Measurements from ENCODE around the gene DES.

The DES gene

DNA sequence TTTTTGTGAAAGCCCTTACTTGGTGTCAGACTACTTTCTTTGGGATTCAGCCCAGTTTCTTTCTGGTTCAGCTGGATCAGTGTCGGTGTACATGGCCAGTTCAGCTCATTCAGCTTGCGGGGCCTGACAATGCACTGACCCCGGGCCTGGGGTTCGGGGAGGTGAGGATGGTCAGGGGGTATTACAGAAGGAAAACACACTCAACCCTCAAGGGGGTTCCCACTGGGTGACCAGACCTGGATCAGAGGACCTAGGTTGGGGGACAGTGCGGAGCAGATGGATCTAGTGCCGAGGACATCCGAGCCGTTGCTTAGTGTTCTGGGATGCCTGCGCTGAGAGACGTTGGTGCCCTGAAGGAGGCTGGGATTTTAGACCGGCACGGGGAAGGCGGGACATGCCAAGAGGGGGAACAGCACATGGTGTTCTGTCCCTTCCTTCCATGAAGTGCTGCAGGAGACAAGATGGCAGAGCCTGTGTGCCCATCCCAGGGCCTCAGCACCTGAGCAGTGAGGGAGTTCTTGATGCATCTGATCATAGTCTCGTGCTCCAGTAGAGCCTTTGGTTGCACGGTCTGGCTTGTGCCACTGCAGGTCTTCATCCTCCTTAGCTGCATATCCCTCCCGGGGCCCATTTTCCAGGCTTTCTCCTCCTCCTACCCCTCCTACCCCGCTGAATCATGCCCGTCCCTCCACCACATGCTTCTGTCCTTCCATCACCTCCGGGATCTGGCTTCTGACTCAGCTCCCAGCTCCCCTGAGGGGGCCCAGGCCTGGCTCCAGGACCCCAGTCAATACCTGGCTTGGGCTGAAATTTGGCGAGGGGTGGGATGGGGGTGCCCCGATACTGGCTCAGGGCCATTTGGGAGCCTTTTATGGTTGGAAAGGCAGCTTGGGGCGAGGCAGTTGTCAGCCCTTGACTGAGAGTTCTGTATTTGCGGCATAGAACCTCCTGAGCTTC lies 34.5 kb downstream of the DES start:
- DNase-seq (ENCODE audit: low read depth in 1 of 2, low spot score in 1 of 2): no peak

- no peak for DNase-seq (ENCODE audit: low read depth in 1 of 2, low spot score in 1 of 2)
Observed at GRCh38 chr2:219453671-219454590, 35.8 kb downstream of the DES start.

DNA sequence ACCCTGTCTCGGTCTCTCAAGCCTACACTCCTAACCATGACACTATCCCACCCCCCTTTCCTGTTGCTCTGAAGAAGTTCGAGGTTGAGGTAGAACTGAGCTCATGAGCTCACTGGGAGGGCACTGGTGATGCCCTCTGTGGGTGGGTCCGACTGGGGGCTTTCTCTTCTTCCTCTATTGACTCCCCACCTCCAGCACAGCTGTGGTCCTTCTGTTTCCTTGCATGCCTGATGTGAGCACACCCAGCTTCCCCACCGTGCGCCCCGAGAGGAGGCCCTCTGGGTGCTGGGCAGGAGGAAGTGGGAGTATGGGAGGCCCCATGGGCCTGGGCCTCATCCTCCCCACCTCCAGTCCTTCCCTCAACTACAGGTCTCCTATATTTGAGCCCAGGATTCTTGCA lies 37.4 kb downstream of the DES start:
- no peak for DNase-seq (ENCODE audit: low read depth in 1 of 2, low spot score in 1 of 2)

- no peak for DNase-seq (ENCODE audit: low read depth in 1 of 2, low spot score in 1 of 2)
Observed at GRCh38 chr2:219457784-219458369, 39.7 kb downstream of the DES start.

GRCh38 chr2:219458996-219459395 lies 40.8 kb downstream of the DES start:
- no peak for DNase-seq (ENCODE audit: low read depth in 1 of 2, low spot score in 1 of 2)

GRCh38 chr2:219459460-219460311 lies 41.5 kb downstream of the DES start:
- peak; percentile 23 to 25 for DNase-seq (ENCODE audit: low read depth in 1 of 2, low spot score in 1 of 2)

- no peak for DNase-seq (ENCODE audit: low read depth in 1 of 2, low spot score in 1 of 2)
Observed at GRCh38 chr2:219460424-219460926, 42.3 kb downstream of the DES start.

DNA sequence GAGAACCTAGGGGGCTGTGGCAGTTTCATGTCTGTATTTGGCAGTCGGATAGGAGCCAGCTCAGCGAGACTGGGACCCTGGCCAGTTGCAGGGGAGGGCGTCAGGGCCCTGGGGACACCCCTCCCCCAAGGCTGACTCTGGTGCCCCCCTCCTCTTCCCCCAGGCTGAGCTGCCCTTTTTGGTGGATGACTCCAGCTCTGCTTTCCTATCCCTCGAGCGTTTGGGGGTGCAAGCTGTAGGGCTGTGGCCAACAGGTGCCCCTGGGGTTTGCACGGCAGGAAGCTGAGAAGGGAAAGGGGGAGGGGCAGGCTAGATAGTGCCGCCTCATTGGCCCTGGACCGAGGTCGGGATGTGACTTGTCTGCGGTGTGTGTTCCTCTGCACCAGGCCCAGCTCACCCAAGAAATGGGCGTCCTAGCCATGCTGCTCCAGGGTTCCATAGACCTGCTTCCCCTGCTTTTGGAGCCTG lies 42.9 kb downstream of the DES start:
- DNase-seq (ENCODE audit: low read depth in 1 of 2, low spot score in 1 of 2): no peak

DNA sequence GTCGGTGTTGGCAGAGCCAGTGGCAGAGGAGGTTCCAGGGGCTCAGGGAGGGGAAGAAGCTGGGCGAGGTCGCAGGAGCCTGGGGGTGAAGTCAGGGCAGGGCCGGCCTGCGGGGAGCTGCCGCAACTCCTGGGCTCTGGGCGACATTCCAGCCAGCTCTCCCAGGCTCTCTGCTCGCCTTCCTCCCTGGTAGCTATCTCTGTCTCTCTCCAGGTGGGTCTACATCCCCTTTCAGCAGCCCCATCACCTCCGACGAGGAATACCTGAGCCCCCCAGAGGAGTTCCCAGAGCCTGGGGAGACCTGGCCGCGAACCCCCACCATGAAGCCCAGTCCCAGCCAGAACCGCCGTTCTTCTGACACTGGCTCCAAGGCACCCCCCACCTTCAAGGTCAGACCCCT lies 43.5 kb downstream of the DES start:
- DNase-seq (ENCODE audit: low read depth in 1 of 2, low spot score in 1 of 2): no peak

- DNase-seq (ENCODE audit: low read depth in 1 of 2, low spot score in 1 of 2): no peak
Observed at GRCh38 chr2:219462349-219462748, 44.2 kb downstream of the DES start.

DNA sequence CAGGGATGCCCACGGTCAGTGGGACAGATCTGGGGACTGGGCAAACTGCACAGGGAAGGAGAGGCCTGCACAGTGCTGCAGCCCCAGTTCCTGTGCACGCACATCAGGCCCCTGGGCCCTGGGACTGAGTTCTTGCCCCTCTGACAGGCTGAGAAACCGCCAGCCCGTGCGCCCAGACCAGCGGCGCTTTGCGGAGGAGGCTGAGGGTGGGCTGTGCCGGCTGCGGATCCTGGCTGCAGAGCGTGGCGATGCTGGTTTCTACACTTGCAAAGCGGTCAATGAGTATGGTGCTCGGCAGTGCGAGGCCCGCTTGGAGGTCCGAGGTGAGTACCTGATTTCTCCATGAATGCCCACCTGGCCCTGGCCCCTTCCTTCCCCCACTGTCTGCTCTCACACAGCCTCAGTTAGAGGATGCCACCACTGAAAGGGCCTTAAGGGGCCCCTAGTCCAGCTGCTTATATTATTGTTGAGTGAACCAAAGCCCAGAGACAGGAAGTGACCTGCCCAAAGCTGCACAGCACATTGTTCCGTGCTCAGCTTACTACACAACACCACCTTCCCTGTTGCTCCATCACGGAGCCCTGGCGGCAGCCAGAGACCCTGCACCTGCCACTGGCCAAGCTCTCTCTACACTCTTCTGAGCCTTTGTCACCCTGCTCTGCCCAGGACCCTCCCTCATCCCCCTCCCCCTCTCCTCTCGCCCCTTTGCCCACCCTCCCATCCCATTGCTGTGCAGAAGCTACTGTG lies 46.3 kb downstream of the DES start:
- no peak for DNase-seq (ENCODE audit: low read depth in 1 of 2, low spot score in 1 of 2)

- no peak for DNase-seq (ENCODE audit: low read depth in 1 of 2, low spot score in 1 of 2)
Observed at GRCh38 chr2:219465659-219466561, 47.7 kb downstream of the DES start.

GRCh38 chr2:219466816-219467735 lies 48.9 kb downstream of the DES start:
- DNase-seq (ENCODE audit: low read depth in 1 of 2, low spot score in 1 of 2): no peak

DNA sequence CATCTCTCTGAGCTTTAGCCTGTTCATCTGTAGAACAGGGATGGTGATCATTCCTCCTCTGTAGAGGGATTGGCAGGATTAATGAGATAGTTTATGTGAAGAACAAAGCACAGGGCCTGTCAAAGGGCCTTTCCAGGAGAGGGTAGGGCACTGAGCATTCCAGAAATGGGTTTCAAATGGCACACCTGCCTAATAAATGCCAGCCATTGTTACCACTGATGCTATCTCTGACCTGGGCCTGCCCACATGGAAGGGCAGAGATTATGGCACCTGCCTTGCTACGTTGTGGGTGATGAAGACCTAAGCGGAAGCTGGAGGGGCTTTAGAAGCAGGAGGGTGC lies 49.5 kb downstream of the DES start:
- DNase-seq (ENCODE audit: low read depth in 1 of 2, low spot score in 1 of 2): no peak

- no peak for DNase-seq (ENCODE audit: low read depth in 1 of 2, low spot score in 1 of 2)
Observed at GRCh38 chr2:219468410-219469185, 50.4 kb downstream of the DES start.

- DNase-seq (ENCODE audit: low read depth in 1 of 2, low spot score in 1 of 2): no peak
Observed at GRCh38 chr2:219469186-219469724, 51.1 kb downstream of the DES start.

DNA sequence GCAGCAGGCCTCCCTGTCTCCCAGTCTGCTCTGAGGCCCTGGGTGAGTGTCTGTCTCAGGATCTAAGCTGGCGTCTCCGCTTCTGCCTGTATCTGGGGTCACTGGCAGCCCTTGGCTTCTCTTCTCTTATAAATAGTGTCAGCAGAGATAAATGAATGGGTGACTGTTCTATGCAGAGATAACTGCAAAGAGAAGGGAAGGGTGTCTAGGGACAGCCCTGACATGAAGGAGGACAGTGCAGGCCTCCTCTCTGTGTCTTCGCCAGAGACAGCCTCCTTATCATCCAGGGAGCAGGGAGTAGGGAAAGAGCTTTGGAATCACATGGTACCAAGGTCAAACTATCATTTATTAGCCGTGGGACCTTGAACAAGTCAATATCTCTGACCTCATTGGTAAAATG lies 52.3 kb downstream of the DES start:
- DNase-seq (ENCODE audit: low read depth in 1 of 2, low spot score in 1 of 2): no peak
